GM21423 (cell line): ENCODE data around the gene SLC25A3.
"Not testable (repeated sequence)": the region's sequence is repeated elsewhere in the genome, so short reads cannot be mapped to it uniquely, and the experiment has no call there.

Source experiments
- ATAC-seq: cut with Tn5 transposase; IDR thresholded peaks from one replicate; pipeline ENCODE4 v1.9.1; 2021; ENCODE audit warnings: mild to moderate bottlenecking, moderate library complexity; ENCODE audit not compliant: unreplicated experiment

Gene SLC25A3

GRCh38 chr12:98593351-98594049, at the start of gene SLC25A3:
Gene SLC25A3, plus strand, starts transcription at chr12:98593686. Its CDS starts 293 bp downstream, at chr12:98593979.
- ATAC-seq, result peak; percentile 99

GRCh38 chr12:98543701-98544100, 49.8 kb upstream of the SLC25A3 start:
- no peak for ATAC-seq

GRCh38 chr12:98544751-98545150, 48.7 kb upstream of the SLC25A3 start:
- ATAC-seq, result no peak

GRCh38 chr12:98549371-98550110, 43.9 kb upstream of the SLC25A3 start:
- no peak for ATAC-seq

GRCh38 chr12:98551787-98552186, 41.7 kb upstream of the SLC25A3 start:
- no peak for ATAC-seq

- ATAC-seq, result not testable (repeated sequence)
Measured at GRCh38 chr12:98558097-98558496, 35.4 kb upstream of the SLC25A3 start.

- no peak for ATAC-seq
Measured at GRCh38 chr12:98559666-98560065, 33.8 kb upstream of the SLC25A3 start.

- ATAC-seq, result no peak
Measured at GRCh38 chr12:98561846-98562245, 31.6 kb upstream of the SLC25A3 start.

GRCh38 chr12:98572010-98572409, 21.5 kb upstream of the SLC25A3 start:
- no peak for ATAC-seq

- ATAC-seq, result no peak
Measured at GRCh38 chr12:98574110-98574509, 19.4 kb upstream of the SLC25A3 start.

- ATAC-seq, result no peak
Measured at GRCh38 chr12:98575013-98575412, 18.5 kb upstream of the SLC25A3 start.

- ATAC-seq, result not testable (repeated sequence)
Measured at GRCh38 chr12:98576795-98577194, 16.7 kb upstream of the SLC25A3 start.

- ATAC-seq, result no peak
Measured at GRCh38 chr12:98578392-98578791, 15.1 kb upstream of the SLC25A3 start.

GRCh38 chr12:98578821-98579220, 14.7 kb upstream of the SLC25A3 start:
- ATAC-seq, result no peak

- ATAC-seq, result no peak
Measured at GRCh38 chr12:98579347-98579746, 14.1 kb upstream of the SLC25A3 start.

GRCh38 chr12:98579835-98580234, 13.7 kb upstream of the SLC25A3 start:
- ATAC-seq, result no peak

- ATAC-seq, result no peak
Measured at GRCh38 chr12:98580695-98581094, 12.8 kb upstream of the SLC25A3 start.

- ATAC-seq, result no peak
Measured at GRCh38 chr12:98581101-98581500, 12.4 kb upstream of the SLC25A3 start.

GRCh38 chr12:98582093-98582492, 11.4 kb upstream of the SLC25A3 start:
- ATAC-seq, result no peak

- ATAC-seq, result no peak
Measured at GRCh38 chr12:98587084-98587483, 6.4 kb upstream of the SLC25A3 start.

- no peak for ATAC-seq
Measured at GRCh38 chr12:98591209-98591608, 2.3 kb upstream of the SLC25A3 start.

GRCh38 chr12:98592825-98593322, 612 bp upstream of the SLC25A3 start:
- ATAC-seq, result no peak
